Hematopoietic multipotent progenitor cell treated with erythropoietin and hydrocortisone succinate and interleukin-3 and kit ligand, for 17 days (in vitro differentiated cells): ENCODE data around the gene GPR142.

ENCODE experiments used
- DNase-seq: peaks from one replicate; pipeline ENCODE4 v3.0.0-alpha.2; 2015; ENCODE audit warnings: low spot score

The GPR142 gene

GRCh38 chr17:74344658-74345057 is 22.6 kb upstream of the GPR142 start:
- no peak for DNase-seq

- no peak for DNase-seq
Observed at GRCh38 chr17:74345433-74346241, 21.7 kb upstream of the GPR142 start.

- DNase-seq = no peak
Observed at GRCh38 chr17:74347646-74348045, 19.7 kb upstream of the GPR142 start.

GRCh38 chr17:74349120-74349519 is 18.2 kb upstream of the GPR142 start:
- DNase-seq = no peak

GRCh38 chr17:74350486-74350885 is 16.8 kb upstream of the GPR142 start:
- DNase-seq = no peak

GRCh38 chr17:74351552-74352210 is 15.6 kb upstream of the GPR142 start:
- no peak for DNase-seq

- DNase-seq = no peak
Observed at GRCh38 chr17:74353446-74354060, 13.8 kb upstream of the GPR142 start.

- DNase-seq = peak; percentile 42
Observed at GRCh38 chr17:74354123-74354522, 13.2 kb upstream of the GPR142 start.

- no peak for DNase-seq
Observed at GRCh38 chr17:74354561-74354960, 12.7 kb upstream of the GPR142 start.

GRCh38 chr17:74355065-74355464 is 12.2 kb upstream of the GPR142 start:
- DNase-seq = no peak

- no peak for DNase-seq
Observed at GRCh38 chr17:74356646-74357465, 10.4 kb upstream of the GPR142 start.

GRCh38 chr17:74357466-74357809 is 9.9 kb upstream of the GPR142 start:
- no peak for DNase-seq

GRCh38 chr17:74358697-74359096 is 8.6 kb upstream of the GPR142 start:
- DNase-seq = no peak

GRCh38 chr17:74359916-74360315 is 7.4 kb upstream of the GPR142 start:
- DNase-seq = no peak

GRCh38 chr17:74360899-74361229 is 6.4 kb upstream of the GPR142 start:
- DNase-seq = no peak

GRCh38 chr17:74361230-74362068 is 5.9 kb upstream of the GPR142 start, which contains the start of gene BTBD17:
Gene BTBD17, minus strand, starts transcription at chr17:74361868. Its CDS starts 49 bp downstream, at chr17:74361819.
- DNase-seq = peak; percentile 51

- DNase-seq = no peak
Observed at GRCh38 chr17:74362069-74362405, 5.3 kb upstream of the GPR142 start.

- DNase-seq = no peak
Observed at GRCh38 chr17:74362810-74363498, 4.4 kb upstream of the GPR142 start.

GRCh38 chr17:74368341-74369081 is 1.2 kb downstream of the GPR142 start:
- DNase-seq = peak; percentile 74

- DNase-seq = no peak
Observed at GRCh38 chr17:74369221-74369620, 1.9 kb downstream of the GPR142 start.
